Upper lobe of right lung (tissue), 1 donor: ENCODE data around the gene NTF3. TPM values are rescaled to one million over a fixed set of nuclear protein-coding genes. Genes with fewer than 3 reads are reported as not detected.

Source experiments
- ATAC-seq: fragments of 200-7000 bp; cut with Tn5 transposase; one replicate; pipeline ENCODE4 v1.9.1; 2020; ENCODE audit warnings: mild to moderate bottlenecking, moderate library complexity
- DNase-seq: peaks from one replicate; pipeline ENCODE4 v3.0.0-alpha.2; 2020
- H3K27ac ChIP-seq: fragments of 200-600 bp; one replicate; pipeline ENCODE4 v1.8.0; 2022
- H3K27me3 ChIP-seq: fragments of 200-600 bp; one replicate; pipeline ENCODE4 v1.8.0; 2022; ENCODE audit warnings: mild to moderate bottlenecking
- H3K36me3 ChIP-seq: fragments of 200-600 bp; one replicate; pipeline ENCODE4 v1.8.0; 2022
- H3K4me1 ChIP-seq: fragments of 200-600 bp; one replicate; pipeline ENCODE4 v1.8.0; 2022
- H3K4me3 ChIP-seq: fragments of 200-600 bp; one replicate; pipeline ENCODE4 v1.8.0; 2022; ENCODE audit warnings: mild to moderate bottlenecking
- H3K9me3 ChIP-seq: fragments of 200-600 bp; one replicate; pipeline ENCODE4 v1.8.0; 2022
- CTCF ChIP-seq: fragments of 200-600 bp; IDR thresholded peaks from one replicate; pipeline ENCODE4 v1.8.0; 2022; ENCODE audit warnings: antibody characterized with exemption
- intact Hi-C: fragments of 100-400 bp; cut with DNase I; formaldehyde crosslinking; loops from one replicate; pipeline ENCODE4 v1.11.0; 2022
- total RNA-seq: library from RNA; stranded (reverse); fragmentation: NEBNext Ultra II Directional; extraction: Animal tissue kit (Norgen Biotek cat#: 25700); gene quantifications from one replicate; pipeline ENCODE4 v1.2.1, GENCODE V29; 2021
- donor health status: DM: no; HTN: yes; CAD: no; lungs with severe emphysema.

NTF3 gene
- total RNA-seq, 1 donor from 2014 or later: 0.93 TPM

- Histone ChIP-seq H3K4me3 (no peak overlapping the region), H3K27ac (no peak overlapping the region), H3K4me1 (no peaks in the 10 kb centered on the region), H3K9me3 (no peaks in the 10 kb centered on the region), H3K36me3 (no peaks in the 10 kb centered on the region), H3K27me3 (peaks cover 24% of the 10 kb centered on the region)
- ATAC-seq (no peak), DNase-seq (no peak)
- TF ChIP-seq CTCF: no peak
- intact Hi-C loops: loop anchor here (10.0 kb wide), 1 partner anchor 235 kb away; no protein-coding TSS in a partner anchor
Observed at GRCh38 chr12:5439371-5439771, 7.5 kb downstream of the NTF3 start.

GRCh38 chr12:5439788-5440300 lies 7.9 kb downstream of the NTF3 start:
- TF ChIP-seq CTCF: no peak
- Histone ChIP-seq H3K9me3 (no peaks in the 10 kb centered on the region), H3K27me3 (peaks cover 22% of the 10 kb centered on the region), H3K4me3 (no peak overlapping the region), H3K36me3 (no peaks in the 10 kb centered on the region), H3K4me1 (no peaks in the 10 kb centered on the region), H3K27ac (no peak overlapping the region)
- ATAC-seq (no peak), DNase-seq (no peak)
- intact Hi-C loops: loop anchor here (10.0 kb wide), 2 partner anchors 235 to 265 kb away; no protein-coding TSS in a partner anchor

GRCh38 chr12:5440978-5441377 lies 9.1 kb downstream of the NTF3 start:
- ATAC-seq (no peak), DNase-seq (no peak)
- no peak for TF ChIP-seq CTCF
- no peaks in the 10 kb centered on the region for H3K9me3 ChIP-seq
- no peaks in the 10 kb centered on the region for H3K36me3 ChIP-seq
- H3K4me1 ChIP-seq: no peaks in the 10 kb centered on the region
- H3K27ac ChIP-seq: no peak overlapping the region
- peaks cover 11% of the 10 kb centered on the region for H3K27me3 ChIP-seq
- no peak overlapping the region for H3K4me3 ChIP-seq
- intact Hi-C loops: loop anchor here (10.0 kb wide), 1 partner anchor 266 kb away; no protein-coding TSS in a partner anchor

- intact Hi-C loops: loop anchor here (10.0 kb wide), 1 partner anchor 267 kb away; no protein-coding TSS in a partner anchor
- no peaks in the 10 kb centered on the region for H3K4me1 ChIP-seq
Observed at GRCh38 chr12:5441497-5442236, 9.8 kb downstream of the NTF3 start.

GRCh38 chr12:5442251-5443006 lies 10.5 kb downstream of the NTF3 start:
- ATAC-seq: peak; percentile 58
- Histone ChIP-seq H3K36me3 (no peaks in the 10 kb centered on the region), H3K9me3 (no peaks in the 10 kb centered on the region), H3K27me3 (peaks cover 9% of the 10 kb centered on the region), H3K4me1 (no peaks in the 10 kb centered on the region), H3K27ac (no peak overlapping the region), H3K4me3 (no peak overlapping the region)
- intact Hi-C loops: loop anchor here (10.0 kb wide), 1 partner anchor 268 kb away; no protein-coding TSS in a partner anchor
- TF ChIP-seq CTCF: peak; percentile 56
- DNase-seq: no peak

More at GRCh38 chr12:5441497-5442236, 9.8 kb downstream of the NTF3 start:
- no peaks in the 10 kb centered on the region for H3K36me3 ChIP-seq
- no peak overlapping the region for H3K27ac ChIP-seq
- H3K9me3 ChIP-seq: no peaks in the 10 kb centered on the region
- no peak for TF ChIP-seq CTCF
- H3K4me3 ChIP-seq: no peak overlapping the region
- no peak for DNase-seq
- ATAC-seq: peak; percentile 35
- H3K27me3 ChIP-seq: peaks cover 9% of the 10 kb centered on the region
